Heart left ventricle (tissue), 13 donors: ENCODE measurements around the gene SSH2.

Source experiments
- CTCF ChIP-seq, 12 donors: fragments of 200-600 bp; sonication (generic) in 4 of 12; IDR thresholded peaks; one replicate each; pipeline versions ENCODE4 v1.5.0 to v1.8.0; 2018 to 2022; ENCODE audit warnings: antibody characterized with exemption in 12 of 12, mild to moderate bottlenecking in 5 of 12
- POLR2A ChIP-seq, 2 donors: fragments of 450-650 bp; IDR thresholded peaks; one replicate each; pipeline ENCODE4 v1.6.1; 2017; ENCODE audit warnings: antibody characterized with exemption in 2 of 2, mild to moderate bottlenecking in 2 of 2, moderate library complexity in 2 of 2
- donor health status: ischemic (EF 13 %, LVEDD 7.1; RV severe dilation, severe dysfunction).
- donor health status: DM: no; HTN: yes; CAD: no.
- donor health status: DM: no; HTN: no; CAD: no.
- donor health status: ischemic (EF 25% LVEDD 6.9; RV normal size, moderate dysfunction).
- donor health status: ischemic (EF 25% LVEDD 5.7; RV mildly dilated, moderate dysfunction).
- donor health status: ischemic (EF 35%, LVEDD 5.7; RV mildly dilated, moderate dysfunction).
- donor health status: nonischemic (EF 11% LVEDD 7.7; RV severe dilation, severe dysfunction).
- donor health status: DM: yes; HTN: yes; CAD: no.
- donor health status: PGD.
- donor health status: ischemic (EF 29% LVEDD 5.4; RV normal size, mild dysfunction).
- donor health status: nonischemic (EF 23%, LVEDD 6.1; RV moderate dilation, normal function).

GRCh38 chr17:29714146-29714545 lies 215.9 kb downstream of the SSH2 start:
- TF ChIP-seq CTCF (IDR thresholded peaks at IDR 0.05) = no peak
- no peak for TF ChIP-seq POLR2A (IDR thresholded peaks at IDR 0.05)
